ENCODE measurements around the gene RELT. TPM values are rescaled to one million over a fixed set of nuclear protein-coding genes. Genes with fewer than 3 reads are reported as not detected.

The RELT gene
- total RNA-seq, 5 donors from 2014 or later (not counting 1 experiment from before 2014, with no cell fraction given): 15.6 to 113 (median 19.9) TPM

- Mint-ChIP-seq H3K4me3 (peak overlapping the region in 1 of 3 donors; percentile 20), H3K27ac (no peak overlapping the region), H3K27me3 (no peaks in the 10 kb centered on the region), H3K9me3 (no peaks in the 10 kb centered on the region), H3K4me1 (peaks cover 49 to 57% (median 52%) of the 10 kb centered on the region in 3 donors), H3K36me3 (peaks cover 2% of the 10 kb centered on the region)
- POLR2A ChIA-PET: interaction anchor here in 1 of 2 donors (0.6 kb wide), 1 partner anchor 246 kb away, joined by 4 read pairs; the partner anchor contains the start of gene FCHSD2
- H3K4me3 ChIP-seq (ENCODE audit: control insufficient read depth in 1 of 2, extremely low read depth in 1 of 2, low read length in 1 of 2): no peak overlapping the region
- H3K4me1 ChIP-seq (ENCODE audit: control insufficient read depth in 1 of 2, extremely low read depth in 1 of 2, insufficient read depth in 2 of 2, low read length in 2 of 2): peaks cover 19 to 38% of the 10 kb centered on the region in 2 experiments
- peaks cover 7 to 11% of the 10 kb centered on the region in 2 donors for H3K36me3 ChIP-seq (ENCODE audit: control insufficient read depth in 2 of 2, extremely low read depth in 1 of 2, insufficient read depth in 1 of 2, low read length in 1 of 2)
- no peaks in the 10 kb centered on the region for H3K27me3 ChIP-seq (replicated peaks in 1 of 2; ENCODE audit: control insufficient read depth in 2 of 2, extremely low read depth in 1 of 2, insufficient read depth in 2 of 2, low read length in 1 of 2)
- ATAC-seq (replicated peaks in 1 of 4) (no peak), DNase-seq (no peak)
- CTCF ChIA-PET: interaction anchor here in 1 of 2 donors (1.3 kb wide), 1 partner anchor 36 kb away, joined by 3 read pairs; no protein-coding TSS in a partner anchor
- 94% methylated on average over 18 of the region's 23 CpGs for WGBS (ENCODE audit: insufficient coverage)
- H3K9me3 ChIP-seq: no peaks in the 10 kb centered on the region
- H3K27ac ChIP-seq (ENCODE audit: low read length): no peak overlapping the region
Measured at GRCh38 chr11:73388265-73389133, 12.3 kb downstream of the RELT start.

GRCh38 chr11:73389134-73389525 lies 12.9 kb downstream of the RELT start:
- POLR2A ChIA-PET: interaction anchor here in 1 of 2 donors (0.6 kb wide), 1 partner anchor 247 kb away, joined by 4 read pairs; the partner anchor contains the start of gene FCHSD2
- Mint-ChIP-seq H3K27me3 (no peaks in the 10 kb centered on the region), H3K4me1 (peaks cover 43 to 50% (median 45%) of the 10 kb centered on the region in 3 donors), H3K27ac (peak overlapping the region in 1 of 2 donors; percentile 11), H3K36me3 (peaks cover 2% of the 10 kb centered on the region), H3K9me3 (no peaks in the 10 kb centered on the region), H3K4me3 (peak overlapping the region in 1 of 3 donors; percentile 20)
- Histone ChIP-seq H3K36me3 (ENCODE audit: control insufficient read depth in 2 of 2, extremely low read depth in 1 of 2, insufficient read depth in 1 of 2, low read length in 1 of 2) (peaks cover 7 to 11% of the 10 kb centered on the region in 2 donors), H3K4me1 (ENCODE audit: control insufficient read depth in 1 of 2, extremely low read depth in 1 of 2, insufficient read depth in 2 of 2, low read length in 2 of 2) (peaks cover 19 to 32% of the 10 kb centered on the region in 2 experiments), H3K27ac (ENCODE audit: low read length) (no peak overlapping the region), H3K4me3 (ENCODE audit: control insufficient read depth in 1 of 2, extremely low read depth in 1 of 2, low read length in 1 of 2) (no peak overlapping the region), H3K9me3 (no peaks in the 10 kb centered on the region), H3K27me3 (replicated peaks in 1 of 2; ENCODE audit: control insufficient read depth in 2 of 2, extremely low read depth in 1 of 2, insufficient read depth in 2 of 2, low read length in 1 of 2) (no peaks in the 10 kb centered on the region)
- DNase-seq: no peak
- 100% methylated on average over 3 of the region's 6 CpGs for WGBS (ENCODE audit: insufficient coverage)
- CTCF ChIA-PET: interaction anchor here (1.3 to 1.6 kb wide), 2 partner anchors 37 kb away, joined by 3 to 13 read pairs; no protein-coding TSS in a partner anchor
- ATAC-seq (replicated peaks in 1 of 4): no peak

DNA sequence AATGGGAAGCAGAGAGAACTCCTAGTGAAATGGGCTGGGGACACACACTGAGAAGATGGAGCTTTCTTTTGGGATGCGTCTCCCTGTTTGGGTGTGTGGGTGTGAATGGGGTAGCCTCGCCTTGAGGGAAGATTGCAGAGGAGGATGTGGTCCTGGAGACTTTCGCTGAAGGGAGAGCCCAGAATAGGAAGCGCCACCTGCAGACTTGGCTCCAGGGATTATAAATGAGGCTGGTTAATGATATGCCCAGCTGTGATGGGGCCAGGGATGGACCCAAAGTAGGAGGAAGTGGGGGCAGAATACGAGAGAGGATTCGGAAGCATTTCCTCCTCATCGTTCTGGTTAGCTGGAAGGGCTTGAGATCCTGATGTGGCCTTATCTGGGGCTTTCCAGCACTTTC lies 13.7 kb downstream of the RELT start:
- no peak for ATAC-seq (replicated peaks in 1 of 4)
- 87% methylated on average over 7 of the region's 7 CpGs for WGBS (ENCODE audit: insufficient coverage)
- peak overlapping the region; percentile 25 to 29 for H3K27ac Mint-ChIP-seq
- Histone ChIP-seq H3K4me3 (ENCODE audit: control insufficient read depth in 1 of 2, extremely low read depth in 1 of 2, low read length in 1 of 2) (no peak overlapping the region), H3K9me3 (no peaks in the 10 kb centered on the region), H3K4me1 (ENCODE audit: control insufficient read depth in 1 of 2, extremely low read depth in 1 of 2, insufficient read depth in 2 of 2, low read length in 2 of 2) (peaks cover 15 to 24% of the 10 kb centered on the region in 2 experiments), H3K27me3 (replicated peaks in 1 of 2; ENCODE audit: control insufficient read depth in 2 of 2, extremely low read depth in 1 of 2, insufficient read depth in 2 of 2, low read length in 1 of 2) (no peaks in the 10 kb centered on the region), H3K36me3 (ENCODE audit: control insufficient read depth in 2 of 2, extremely low read depth in 1 of 2, insufficient read depth in 1 of 2, low read length in 1 of 2) (peaks cover 7 to 16% of the 10 kb centered on the region in 2 donors), H3K27ac (ENCODE audit: low read length) (no peak overlapping the region)
- peaks cover 35 to 42% (median 38%) of the 10 kb centered on the region in 3 donors for H3K4me1 Mint-ChIP-seq
- no peaks in the 10 kb centered on the region for H3K27me3 Mint-ChIP-seq
- H3K9me3 Mint-ChIP-seq: no peaks in the 10 kb centered on the region
- no peak for DNase-seq
- CTCF ChIA-PET: interaction anchor here in 1 of 2 donors (1.6 kb wide), 1 partner anchor 38 kb away, joined by 13 read pairs; no protein-coding TSS in a partner anchor
- peaks cover 2% of the 10 kb centered on the region for H3K36me3 Mint-ChIP-seq
- no peak overlapping the region for H3K4me3 Mint-ChIP-seq
- POLR2A ChIA-PET: interaction anchor here in 1 of 2 donors (0.6 kb wide), 1 partner anchor 29 kb away, joined by 3 read pairs; no protein-coding TSS in a partner anchor

DNA sequence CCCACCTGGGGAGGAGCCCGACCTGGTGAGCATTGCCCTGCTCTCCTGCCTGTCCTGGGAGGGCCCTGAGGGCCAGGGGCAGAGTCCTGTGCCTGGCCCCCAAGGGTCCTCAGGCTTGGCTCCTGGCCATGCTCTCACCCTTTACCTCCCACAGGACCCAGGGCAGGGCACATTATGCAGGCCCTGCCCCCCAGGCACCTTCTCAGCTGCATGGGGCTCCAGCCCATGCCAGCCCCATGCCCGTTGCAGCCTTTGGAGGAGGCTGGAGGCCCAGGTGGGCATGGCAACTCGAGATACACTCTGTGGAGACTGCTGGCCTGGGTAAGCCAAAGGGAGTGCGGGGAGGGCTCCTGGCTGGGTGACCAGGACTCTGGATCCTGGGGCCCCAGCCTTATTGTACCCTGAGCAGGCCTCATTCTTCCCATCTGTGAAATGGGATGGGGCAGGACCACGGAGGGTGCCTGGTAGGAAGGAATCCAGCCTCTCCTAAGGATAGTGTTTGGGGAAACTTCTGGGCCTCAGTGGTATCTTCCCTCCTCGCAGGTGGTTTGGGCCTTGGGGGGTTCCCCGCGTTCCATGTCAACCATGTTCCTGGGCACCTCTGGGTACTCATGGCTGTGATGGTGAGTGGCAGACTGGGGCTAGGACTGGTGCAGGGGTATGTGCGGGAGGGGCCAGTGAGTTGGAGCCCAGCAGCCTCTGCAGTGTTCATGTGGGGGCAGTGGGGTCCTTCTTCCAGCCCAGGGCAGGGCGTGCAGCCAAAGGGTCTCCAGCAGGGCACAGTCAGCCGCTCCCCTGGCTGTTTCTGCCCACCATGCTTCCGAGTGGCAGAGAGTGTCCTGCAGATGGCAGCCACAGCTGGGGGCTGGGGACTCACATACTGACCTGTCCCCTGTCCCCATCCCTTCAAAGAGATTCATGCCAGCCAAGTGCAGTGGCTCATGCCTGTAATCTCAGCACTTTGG lies 14.7 kb downstream of the RELT start:
- no peaks in the 10 kb centered on the region for H3K9me3 ChIP-seq
- no peak overlapping the region for H3K4me3 ChIP-seq (ENCODE audit: control insufficient read depth in 1 of 2, extremely low read depth in 1 of 2, low read length in 1 of 2)
- H3K36me3 ChIP-seq (ENCODE audit: control insufficient read depth in 2 of 2, extremely low read depth in 1 of 2, insufficient read depth in 1 of 2, low read length in 1 of 2): peaks cover 14 to 23% of the 10 kb centered on the region in 2 donors
- no peaks in the 10 kb centered on the region for H3K9me3 Mint-ChIP-seq
- no peak overlapping the region for H3K4me3 Mint-ChIP-seq
- peaks cover 25 to 33% (median 28%) of the 10 kb centered on the region in 3 donors for H3K4me1 Mint-ChIP-seq
- ChIA-PET POLR2A (no interaction called here), CTCF (interaction anchor here in 1 of 2 donors (0.5 to 1.6 kb wide), 2 partner anchors 38 to 39 kb away, joined by 3 to 13 read pairs; no protein-coding TSS in a partner anchor)
- H3K36me3 Mint-ChIP-seq: peaks cover 2% of the 10 kb centered on the region
- DNase-seq (no peak), ATAC-seq (replicated peaks in 1 of 4) (no peak)
- no peaks in the 10 kb centered on the region for H3K27me3 Mint-ChIP-seq
- H3K4me1 ChIP-seq (ENCODE audit: control insufficient read depth in 1 of 2, extremely low read depth in 1 of 2, insufficient read depth in 2 of 2, low read length in 2 of 2): peaks cover 7 to 14% of the 10 kb centered on the region in 2 experiments
- 95% methylated on average over 10 of the region's 12 CpGs for WGBS (ENCODE audit: insufficient coverage)
- H3K27ac Mint-ChIP-seq: no peak overlapping the region
- no peaks in the 10 kb centered on the region for H3K27me3 ChIP-seq (replicated peaks in 1 of 2; ENCODE audit: control insufficient read depth in 2 of 2, extremely low read depth in 1 of 2, insufficient read depth in 2 of 2, low read length in 1 of 2)
- H3K27ac ChIP-seq (ENCODE audit: low read length): no peak overlapping the region

DNA sequence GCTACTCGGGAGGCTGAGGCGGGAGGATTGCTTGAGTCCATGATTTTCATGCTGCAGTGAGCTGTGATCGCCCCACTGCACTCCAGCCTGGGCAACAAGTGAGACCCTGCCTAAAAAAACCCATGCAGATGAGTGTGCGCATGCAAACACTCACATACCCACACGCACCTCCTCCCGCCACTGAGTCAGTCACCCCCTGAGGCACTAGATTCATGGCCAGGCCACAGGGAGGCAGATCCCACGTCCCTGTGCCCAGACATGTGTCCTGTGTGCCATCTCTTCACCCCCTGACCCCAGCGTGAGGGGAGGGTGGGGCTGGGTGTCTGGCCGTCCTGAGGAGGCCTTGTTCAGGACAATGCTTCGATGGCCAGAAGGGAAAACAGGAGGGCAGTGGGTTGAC lies 15.5 kb downstream of the RELT start:
- no peak for DNase-seq
- CTCF ChIA-PET: no interaction called here
- H3K27ac Mint-ChIP-seq: no peak overlapping the region
- peaks cover 16 to 28% of the 10 kb centered on the region in 2 donors for H3K36me3 ChIP-seq (ENCODE audit: control insufficient read depth in 2 of 2, extremely low read depth in 1 of 2, insufficient read depth in 1 of 2, low read length in 1 of 2)
- H3K9me3 Mint-ChIP-seq: no peaks in the 10 kb centered on the region
- H3K27me3 ChIP-seq (replicated peaks in 1 of 2; ENCODE audit: control insufficient read depth in 2 of 2, extremely low read depth in 1 of 2, insufficient read depth in 2 of 2, low read length in 1 of 2): no peaks in the 10 kb centered on the region
- peaks cover 2% of the 10 kb centered on the region for H3K36me3 Mint-ChIP-seq
- no peak overlapping the region for H3K27ac ChIP-seq (ENCODE audit: low read length)
- no peak overlapping the region for H3K4me3 ChIP-seq (ENCODE audit: control insufficient read depth in 1 of 2, extremely low read depth in 1 of 2, low read length in 1 of 2)
- POLR2A ChIA-PET: interaction anchor here in 1 of 2 donors (0.6 kb wide), 1 partner anchor 1337 kb away, joined by 4 read pairs; no protein-coding TSS in a partner anchor
- no peaks in the 10 kb centered on the region for H3K9me3 ChIP-seq
- no peaks in the 10 kb centered on the region for H3K27me3 Mint-ChIP-seq
- H3K4me1 ChIP-seq (ENCODE audit: control insufficient read depth in 1 of 2, extremely low read depth in 1 of 2, insufficient read depth in 2 of 2, low read length in 2 of 2): peaks cover 0 to 7% of the 10 kb centered on the region in 2 experiments
- H3K4me1 Mint-ChIP-seq: peaks cover 17 to 25% (median 20%) of the 10 kb centered on the region in 3 donors
- no peak overlapping the region for H3K4me3 Mint-ChIP-seq
- no peak for ATAC-seq (replicated peaks in 1 of 4)
- 97% methylated on average over 7 of the region's 10 CpGs for WGBS (ENCODE audit: insufficient coverage)

Measured in T-cell (primary cell).